HG03439 (cell line): ENCODE data around the gene GSC.
"Not testable (repeated sequence)": the region's sequence is repeated elsewhere in the genome, so short reads cannot be mapped to it uniquely, and the experiment has no call there.

Experiments
- ATAC-seq: cut with Tn5 transposase; IDR thresholded peaks from one replicate; pipeline ENCODE4 v1.9.1; 2021; ENCODE audit warnings: mild to moderate bottlenecking, moderate library complexity; ENCODE audit not compliant: unreplicated experiment

Gene GSC

DNA sequence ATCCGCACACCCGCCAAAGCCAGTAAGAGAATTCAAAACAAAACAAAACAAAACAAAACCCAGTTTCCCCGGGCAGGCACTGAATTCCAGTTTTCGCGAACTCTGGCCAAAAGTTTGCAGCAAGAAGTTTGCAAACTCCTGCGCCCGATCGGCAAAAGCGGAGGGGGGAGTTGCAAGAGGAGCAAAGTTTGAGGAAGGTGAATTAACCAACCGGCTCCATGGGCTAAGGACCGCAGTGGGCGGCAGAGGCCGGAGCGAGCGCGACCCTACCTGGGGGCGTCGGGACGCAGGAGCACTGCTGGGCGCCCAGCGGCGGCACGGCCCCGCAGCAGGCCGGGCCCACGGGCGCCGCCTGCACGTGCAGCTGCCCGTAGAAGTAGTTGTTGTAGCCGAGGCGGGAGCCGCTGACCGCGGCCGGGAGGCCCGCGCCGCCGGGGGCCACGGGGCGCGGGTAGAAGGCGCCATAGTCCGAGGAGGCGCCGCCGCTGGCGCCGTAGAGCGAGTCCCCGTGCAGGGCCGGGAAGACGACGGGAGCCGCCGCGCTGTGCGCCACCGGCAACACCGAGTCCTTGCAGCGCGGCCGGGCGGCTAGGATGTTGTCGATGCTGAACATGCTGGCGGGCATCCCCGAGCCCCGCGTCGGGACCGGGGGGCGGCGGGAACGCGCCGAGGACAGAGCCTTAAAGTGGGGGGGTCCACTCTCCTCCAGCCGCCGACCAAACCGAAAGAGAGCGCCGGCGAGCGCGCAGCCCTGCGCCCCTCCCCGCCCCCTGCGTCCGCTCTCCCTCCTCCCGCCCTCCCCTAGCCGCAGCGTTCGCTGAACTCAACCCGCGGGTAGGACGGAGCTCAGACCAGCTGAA, at the start of gene GSC:
Gene GSC (minus strand): TSS at position 723 of the 860 bp plus-strand sequence. CDS start 98 bp downstream, at position 625.
- no peak for ATAC-seq

DNA sequence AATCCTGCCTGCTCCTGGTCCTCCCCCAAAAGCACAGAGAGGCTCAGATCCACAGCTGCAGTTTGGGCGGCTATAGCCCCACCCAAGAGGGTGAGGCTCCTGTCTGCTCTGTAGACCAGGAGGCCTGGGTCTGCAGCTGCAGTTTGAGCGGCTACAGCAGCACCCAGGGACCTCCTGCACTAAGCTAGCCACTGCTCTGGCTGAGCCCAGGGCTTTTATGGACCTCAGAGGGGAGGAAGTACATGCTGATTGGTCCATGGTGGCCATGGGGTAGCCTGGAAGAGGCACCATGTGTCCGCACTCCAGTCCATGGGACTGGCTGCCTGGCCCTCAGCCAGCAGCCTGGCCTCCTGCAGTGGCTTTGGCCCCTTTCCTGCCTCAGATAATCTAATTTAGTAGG, 49.6 kb upstream of the GSC start:
- ATAC-seq, result no peak

DNA sequence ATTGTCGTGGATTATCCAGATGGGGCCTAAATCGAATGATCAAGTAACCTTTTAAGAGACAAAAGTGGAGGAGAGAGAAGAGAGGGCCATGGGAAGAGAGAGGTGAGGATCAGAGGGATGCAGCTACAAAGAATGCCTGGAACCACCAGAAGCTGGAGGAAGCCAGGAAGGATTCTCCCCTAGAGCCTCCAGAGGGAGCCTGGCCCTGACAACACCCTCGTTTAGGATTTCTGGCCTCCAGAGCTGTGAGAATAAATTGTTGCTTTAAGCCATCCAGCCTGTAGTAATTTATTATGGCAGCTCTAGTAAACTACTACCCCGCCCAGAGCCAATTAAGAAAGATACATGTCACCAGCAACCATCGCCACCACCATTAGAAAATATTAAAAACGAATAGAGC, 46.2 kb upstream of the GSC start:
- ATAC-seq, result no peak

DNA sequence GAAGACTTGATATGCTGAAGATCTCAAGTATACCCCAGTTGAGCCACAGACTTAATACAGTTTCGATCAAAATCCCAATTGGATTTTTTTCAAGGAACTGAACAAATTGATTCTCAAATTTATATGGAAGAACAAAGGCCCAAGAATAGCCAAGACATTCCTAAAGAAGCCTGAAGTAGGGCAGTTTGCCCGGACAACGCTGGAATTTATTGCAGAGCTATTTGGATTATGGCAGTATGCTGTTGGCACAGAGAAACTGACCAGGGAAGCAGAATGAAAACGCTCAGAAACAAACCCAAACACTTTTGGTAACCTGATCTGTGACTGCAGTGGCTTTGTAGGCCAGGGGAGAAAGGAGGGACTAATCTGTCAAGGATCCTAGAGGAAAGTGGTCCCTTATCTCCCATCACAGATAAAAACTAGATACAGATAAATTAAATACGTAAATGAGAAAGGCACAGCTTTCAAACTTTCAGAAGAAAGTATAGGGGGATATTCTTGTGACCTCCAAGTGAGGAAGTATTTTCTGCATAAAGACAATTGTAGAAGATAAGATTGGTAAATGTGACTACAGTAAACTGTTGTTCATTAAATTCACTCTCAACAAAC, 35.9 kb upstream of the GSC start:
- ATAC-seq, result no peak

DNA sequence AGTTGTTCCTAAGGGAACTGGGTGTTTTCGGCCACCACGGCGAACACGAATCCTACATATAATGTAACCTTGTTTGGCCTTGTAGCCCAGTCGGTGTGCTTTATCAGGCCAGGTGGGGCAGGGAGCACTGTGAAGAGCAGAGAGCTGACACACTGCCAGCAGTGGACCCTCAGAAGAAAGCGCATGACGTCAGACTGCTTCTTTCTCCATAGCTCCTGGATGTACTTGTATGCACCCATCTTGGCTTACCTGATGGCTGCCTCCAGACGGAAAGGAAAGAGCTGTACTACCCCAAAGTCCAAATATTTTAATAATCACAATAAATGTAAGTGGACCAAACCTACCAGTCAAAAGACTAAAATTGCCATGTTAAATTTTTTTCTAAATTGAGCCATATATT, 31.3 kb upstream of the GSC start:
- no peak for ATAC-seq

DNA sequence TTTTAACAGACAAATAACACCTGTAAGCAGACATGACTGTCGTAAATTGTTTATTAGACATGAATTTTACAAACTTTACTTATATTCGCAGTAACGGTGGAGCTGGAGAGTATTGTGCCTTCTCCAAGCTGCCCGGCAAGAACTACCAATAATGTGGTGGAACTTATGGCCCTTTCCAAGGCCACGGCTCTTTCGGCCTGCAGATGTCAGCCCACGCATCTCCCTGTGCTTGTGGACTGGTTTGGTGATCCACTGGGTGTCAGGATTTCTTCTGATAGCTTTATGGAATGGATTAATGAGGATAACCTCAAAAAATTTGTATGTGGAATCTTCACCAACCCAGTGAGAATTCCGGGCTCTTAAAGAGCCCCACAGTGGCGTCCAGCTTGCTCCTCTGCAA, 30.9 kb upstream of the GSC start:
- ATAC-seq, result not testable (repeated sequence)

DNA sequence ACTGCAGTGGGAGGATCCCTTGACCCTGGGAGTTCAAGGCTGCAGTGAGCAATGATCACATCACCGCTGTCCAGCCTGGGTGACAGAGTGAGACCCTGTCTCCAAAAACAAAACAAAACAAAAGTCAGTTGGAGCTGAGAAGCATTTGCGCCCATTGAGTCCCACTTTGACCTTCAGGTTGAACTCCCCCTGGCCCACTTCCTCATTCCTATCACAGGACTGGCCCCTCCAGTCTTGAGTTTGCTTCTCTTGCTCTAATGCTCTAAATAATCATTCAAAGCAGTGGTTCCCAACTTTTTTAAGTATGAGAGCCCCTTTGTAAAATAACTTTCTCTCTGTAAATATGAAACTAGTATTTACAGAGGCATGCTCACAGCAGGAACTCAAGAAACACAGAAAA, 28.0 kb upstream of the GSC start:
- no peak for ATAC-seq

DNA sequence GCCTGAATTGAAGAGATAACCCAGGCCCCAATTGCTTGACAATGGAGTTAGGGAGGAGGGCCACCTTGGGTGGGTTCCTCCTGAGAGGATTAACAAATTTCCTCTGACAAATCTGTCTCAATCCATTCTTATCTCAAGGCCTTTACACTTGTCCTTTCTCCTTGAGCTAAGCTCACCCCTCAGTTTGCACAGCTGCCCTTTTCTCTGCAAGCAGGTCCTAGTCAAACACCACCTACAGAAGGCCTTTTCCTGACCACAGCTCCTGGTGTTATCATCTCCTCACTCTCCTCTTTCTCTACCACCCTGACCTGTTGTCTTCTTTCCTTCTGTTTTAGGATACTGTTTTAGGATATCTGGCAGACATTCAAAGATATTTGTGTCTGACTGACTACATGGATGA, 26.4 kb upstream of the GSC start:
- ATAC-seq, result no peak

DNA sequence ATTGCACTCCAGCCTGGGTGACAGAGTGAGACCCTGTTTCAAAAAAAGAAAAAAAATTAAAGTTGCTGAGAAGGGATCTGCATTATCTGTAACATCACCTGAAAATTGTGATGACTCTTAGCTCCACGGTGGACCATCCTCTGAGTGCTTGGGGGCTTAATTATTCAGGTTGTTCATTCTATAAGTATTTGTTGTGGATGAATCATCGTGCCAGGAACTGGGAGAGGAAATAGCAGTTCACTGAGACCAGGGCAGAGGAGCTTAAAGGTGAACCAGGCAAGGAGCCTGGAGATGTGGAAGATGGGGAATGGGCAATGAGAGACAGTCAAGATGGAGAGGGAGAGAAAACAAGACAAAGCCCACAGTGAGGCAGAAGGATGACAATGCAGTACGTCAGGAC, 25.5 kb upstream of the GSC start:
- ATAC-seq, result no peak

DNA sequence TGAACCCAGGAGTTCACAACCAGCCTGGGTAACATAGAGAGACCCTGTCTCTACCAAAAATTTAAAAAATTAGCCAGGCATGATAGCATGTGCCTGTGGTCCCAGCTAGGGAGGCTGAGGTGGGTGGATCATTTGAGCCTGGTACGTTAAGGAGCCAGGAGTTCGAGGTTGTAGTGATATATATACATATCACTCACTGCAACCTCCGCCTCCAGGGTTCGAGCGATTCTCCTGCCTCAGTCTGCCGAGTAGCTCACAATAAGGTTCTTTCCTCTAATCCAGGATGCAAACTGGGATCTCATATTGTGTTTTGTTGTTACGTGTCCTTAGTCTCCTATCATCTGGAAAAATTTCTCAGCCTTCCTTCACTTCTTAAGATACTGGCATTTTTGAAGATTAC, 24.0 kb upstream of the GSC start:
- no peak for ATAC-seq

DNA sequence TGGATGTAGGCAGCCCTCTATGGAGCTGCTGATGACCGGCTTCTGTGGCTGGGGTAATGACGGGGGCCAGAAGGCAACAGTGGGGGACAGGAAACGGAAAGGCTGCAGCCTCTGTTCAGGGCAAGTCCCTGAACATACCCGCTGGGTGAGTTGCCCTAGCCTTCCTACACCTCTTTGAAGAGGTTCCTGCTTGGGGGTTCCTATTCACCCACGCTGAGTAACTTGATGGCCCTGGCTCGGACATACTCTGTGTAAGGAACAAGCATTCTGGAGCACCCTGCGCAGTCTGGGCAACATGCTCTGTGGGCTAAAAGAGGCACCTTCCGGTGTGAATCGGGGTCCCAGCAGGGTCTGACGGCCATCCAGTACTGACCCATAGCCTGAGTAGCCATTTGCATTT, 17.7 kb upstream of the GSC start:
- no peak for ATAC-seq

DNA sequence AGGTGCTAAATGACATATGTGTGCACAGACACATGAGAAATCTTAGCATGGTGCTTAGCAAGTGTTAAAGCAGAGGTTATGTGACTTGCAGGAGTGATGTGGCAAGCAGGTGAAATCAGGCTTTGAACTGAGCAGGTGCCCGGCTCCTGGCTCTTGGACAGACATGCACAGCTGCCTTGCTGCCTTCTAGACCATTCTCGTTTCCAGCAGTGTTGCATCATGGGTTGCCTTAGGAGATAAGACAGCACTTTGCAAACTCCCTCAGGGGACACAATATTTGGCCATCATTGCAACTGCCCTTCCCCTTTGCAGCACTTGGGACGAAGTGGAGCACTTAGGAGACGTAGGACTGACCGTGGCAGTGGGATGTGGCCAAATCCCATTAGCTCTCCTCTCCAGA, 17.2 kb upstream of the GSC start:
- no peak for ATAC-seq

DNA sequence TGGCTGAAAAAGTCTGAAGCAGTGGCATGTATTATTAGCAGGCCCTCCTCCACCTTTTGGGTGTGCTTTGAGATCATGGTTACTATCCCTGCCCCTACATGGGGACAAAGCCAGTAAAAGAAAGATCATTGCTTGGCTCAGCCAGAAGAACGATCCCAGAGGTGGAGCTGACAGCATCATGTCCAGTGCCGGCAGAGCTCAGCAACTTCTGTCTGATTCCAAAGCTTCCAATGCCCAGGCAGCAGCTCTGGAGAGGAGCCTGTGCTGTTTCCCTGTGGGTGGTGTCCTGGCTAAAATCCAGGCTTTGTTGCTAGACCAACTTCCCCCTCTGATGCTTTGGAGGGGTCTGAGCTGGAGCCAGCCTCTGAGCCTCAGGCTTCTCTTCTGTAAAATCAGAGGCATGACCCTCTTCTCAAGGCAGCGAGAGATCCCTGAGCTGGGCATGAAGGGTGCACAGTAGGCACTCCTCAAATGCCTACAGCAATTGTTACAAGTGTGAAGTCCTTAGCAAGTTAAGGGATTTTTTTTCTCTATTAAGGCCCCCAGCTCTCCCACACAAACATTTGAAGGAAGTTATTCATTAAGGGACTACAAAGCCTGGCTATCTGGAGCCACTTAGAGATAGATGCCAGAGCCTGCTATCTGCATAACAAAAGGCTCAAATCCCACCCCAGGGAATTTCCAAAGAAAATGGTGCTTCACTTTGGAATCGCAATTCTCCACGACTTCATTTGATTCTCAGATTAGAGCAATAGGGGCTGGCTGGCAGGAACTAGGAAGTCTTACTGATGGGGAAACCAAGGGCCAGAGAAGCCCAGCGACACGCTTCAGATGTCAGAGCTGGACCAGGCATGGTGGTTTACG, 10.9 kb upstream of the GSC start:
- no peak for ATAC-seq

DNA sequence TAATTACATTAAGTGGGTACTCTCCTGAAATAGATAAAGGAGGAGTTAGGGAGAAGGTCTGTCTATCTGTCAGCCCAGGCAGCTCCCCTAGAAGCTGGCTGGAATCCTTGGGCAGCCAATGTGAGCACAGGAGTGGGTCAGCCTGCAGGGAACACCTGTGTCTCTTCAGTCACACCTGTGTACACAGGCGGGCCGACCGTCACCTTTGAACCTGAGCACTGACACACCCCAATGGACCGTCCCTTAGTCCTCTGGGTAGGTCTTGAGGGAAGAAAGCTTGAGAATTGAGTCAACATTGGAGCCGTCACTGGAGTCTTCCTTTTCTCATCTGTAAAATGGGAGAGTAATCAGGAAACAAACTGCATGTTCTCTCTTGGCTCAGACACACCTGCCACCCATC, 9.8 kb upstream of the GSC start:
- ATAC-seq, result no peak

DNA sequence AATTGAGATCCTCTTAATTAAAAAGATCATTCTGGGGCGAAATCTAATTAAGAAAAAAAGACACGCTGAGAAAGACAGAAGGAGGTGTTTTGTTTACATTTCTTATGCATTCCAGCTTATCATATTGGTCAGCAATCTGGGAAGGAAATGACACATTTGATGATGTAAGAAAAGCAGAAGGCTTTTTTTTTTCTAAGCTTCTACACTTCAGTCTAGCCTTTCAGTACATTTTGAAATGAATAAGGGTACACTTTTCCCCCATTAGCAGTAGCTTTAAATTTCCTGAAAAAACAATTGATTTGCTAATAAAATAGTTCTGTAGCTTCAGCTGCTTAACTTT, 5.9 kb upstream of the GSC start:
- no peak for ATAC-seq

DNA sequence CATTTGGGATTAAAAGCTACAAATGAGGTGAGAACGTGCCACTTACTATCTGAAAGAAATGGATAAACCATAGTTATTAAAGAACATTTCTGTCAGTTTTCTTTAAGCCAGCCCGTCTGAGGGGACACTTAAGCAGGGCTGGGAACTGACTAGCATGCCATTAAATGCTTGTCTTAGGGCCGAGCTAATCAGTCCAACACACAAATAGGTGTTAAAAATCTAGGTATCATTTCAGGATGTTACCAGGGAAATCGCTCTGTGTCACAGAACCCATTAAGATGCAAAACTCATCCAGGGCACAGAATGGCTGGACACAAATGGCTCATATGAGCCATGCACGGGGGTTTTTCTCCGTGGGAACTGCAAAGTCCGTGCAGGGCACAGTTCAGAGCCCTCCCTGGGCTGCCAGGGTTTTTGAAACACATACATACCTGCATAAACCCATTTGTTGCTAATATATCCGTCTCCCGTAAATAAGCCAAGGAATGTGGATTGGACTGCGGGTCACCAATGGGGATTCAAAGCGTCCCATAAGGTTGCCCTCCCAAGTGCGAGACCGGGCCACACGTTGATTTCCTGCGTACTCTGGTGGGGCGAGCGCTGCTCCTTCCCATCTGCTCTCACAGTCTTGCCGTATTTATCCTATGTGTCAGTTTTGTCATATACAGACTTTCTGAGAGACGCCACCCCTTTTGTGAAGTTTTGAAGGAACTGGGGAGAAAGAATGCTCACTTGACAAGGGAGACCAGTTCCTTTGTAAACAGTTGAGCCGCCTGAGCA, 5.4 kb upstream of the GSC start:
- no peak for ATAC-seq

DNA sequence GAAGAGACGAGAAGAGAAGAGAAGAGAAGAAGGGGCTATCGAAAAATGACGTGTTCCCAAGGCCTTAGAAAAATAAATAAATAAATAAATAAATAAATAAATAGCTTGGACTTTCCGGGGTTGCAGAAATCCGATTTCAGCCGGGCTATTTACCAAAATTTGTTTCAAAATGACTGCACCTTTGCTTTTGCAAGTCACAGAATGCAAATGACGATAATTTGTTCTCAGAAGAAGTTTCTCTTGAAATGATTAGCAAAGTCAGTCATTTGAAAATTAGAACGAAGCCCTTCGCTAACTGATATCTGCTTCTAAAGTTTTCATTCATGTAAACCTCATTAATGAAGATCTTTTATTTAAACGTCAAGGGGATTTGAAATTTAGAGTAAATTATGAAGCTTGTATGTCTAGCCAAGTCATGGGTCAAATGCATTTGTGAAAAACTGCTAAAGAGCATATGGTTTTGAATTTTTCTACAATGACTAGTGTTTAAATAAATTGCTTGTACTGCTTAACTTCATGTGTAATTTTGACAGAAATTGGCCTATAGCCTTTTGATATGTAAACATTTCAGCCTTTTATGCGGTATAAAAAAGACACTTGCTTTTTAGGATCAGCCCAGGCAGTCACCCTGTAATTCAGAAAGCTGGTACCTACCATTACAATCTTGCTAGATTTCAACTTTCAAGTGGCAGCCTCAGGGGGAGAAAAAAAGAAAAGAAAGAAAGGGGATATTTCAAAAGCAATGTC, 4.6 kb upstream of the GSC start:
- ATAC-seq, result no peak

DNA sequence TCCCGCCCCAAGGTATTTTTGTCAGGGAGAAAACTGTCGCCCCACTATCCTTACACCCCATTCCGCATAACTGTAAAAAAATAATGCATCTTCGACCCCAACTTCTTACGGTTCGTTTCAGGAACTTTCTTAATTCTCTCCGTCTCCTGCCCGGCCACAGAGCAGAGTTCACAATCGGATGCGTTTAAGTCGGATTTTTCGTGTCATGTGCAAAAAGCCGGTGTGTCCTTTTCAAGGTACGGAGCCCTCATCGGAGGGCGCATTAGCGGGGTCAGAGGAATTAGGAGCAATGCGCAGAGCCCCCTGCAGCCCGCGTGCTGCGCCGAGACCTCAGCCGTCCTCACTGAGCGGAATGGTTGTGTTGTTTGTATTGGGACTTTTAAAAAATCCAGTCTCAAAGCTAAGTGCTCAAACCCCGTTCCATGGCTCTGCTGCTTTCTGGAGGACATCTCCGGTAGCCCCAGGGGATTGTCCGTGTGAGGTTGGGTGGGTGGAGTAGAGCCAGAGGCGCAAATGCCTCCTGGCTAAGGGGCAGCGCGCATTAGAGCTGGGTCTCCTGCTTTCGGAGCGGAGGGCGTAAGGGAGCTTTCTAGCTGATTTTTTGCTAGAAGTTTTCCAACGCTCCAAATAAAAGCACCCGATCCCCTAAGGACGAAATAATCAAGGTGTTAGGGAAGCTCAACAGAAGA, 3.9 kb upstream of the GSC start:
- no peak for ATAC-seq

DNA sequence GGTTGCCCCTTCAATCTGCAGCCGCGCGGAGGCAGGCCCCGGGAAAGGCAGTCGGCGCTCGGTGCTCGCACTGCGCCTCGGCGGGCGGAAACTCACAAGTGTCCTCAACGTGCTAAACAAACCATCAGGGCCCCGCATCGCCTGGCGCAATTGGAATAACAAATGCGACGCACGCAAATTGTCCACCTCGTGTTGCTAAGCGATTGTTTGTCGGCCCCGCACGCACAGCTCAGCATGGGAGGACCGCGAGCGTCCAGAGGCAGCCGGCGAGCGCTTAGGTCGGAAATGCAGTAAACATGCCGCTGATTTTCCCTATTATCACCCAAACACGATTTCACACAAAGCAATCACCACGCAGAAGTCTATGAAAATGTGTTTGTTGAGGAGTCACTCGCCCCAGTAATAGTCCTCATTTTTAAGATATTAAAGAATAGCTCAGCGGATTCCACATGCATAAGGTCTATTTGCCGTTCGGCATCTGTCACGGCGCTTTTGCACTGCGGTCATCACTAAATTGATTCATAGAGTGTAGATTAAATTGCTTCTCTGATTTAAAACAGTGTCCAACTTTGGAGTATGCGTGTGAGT, 3.2 kb upstream of the GSC start:
- ATAC-seq, result no peak
